Thoracic aorta (tissue), 2 donors: ENCODE measurements around the gene AKAP6. TPM values are rescaled to one million over a fixed set of nuclear protein-coding genes. Genes with fewer than 3 reads are reported as not detected.

Experiments used
- ATAC-seq: fragments of 150-250 bp; one replicate; pipeline ENCODE4 v1.8.0; 2017; ENCODE audit warnings: low read depth; ENCODE audit not compliant: insufficient number of reproducible peaks, low FRiP score
- DNase-seq: peaks from one replicate; pipeline ENCODE4 v3.0.0-alpha.2; 2020; ENCODE audit warnings: low spot score
- H3K27ac ChIP-seq, 2 donors: fragments of 200-600 bp; sonication (generic); 1 replicate in 1 of 2; 2 replicates in 1 of 2; pipeline ENCODE4 v1.5.1; 2016; ENCODE audit warnings: mild to moderate bottlenecking in 2 of 2, moderate library complexity in 2 of 2
- H3K27me3 ChIP-seq: fragments of 200-600 bp; sonication (generic); replicated peaks from 2 replicates; pipeline ENCODE4 v1.6.0; 2016; ENCODE audit warnings: mild to moderate bottlenecking; ENCODE audit not compliant: insufficient read depth
- H3K36me3 ChIP-seq: fragments of 200-600 bp; sonication (generic); one replicate; pipeline ENCODE4 v1.5.1; 2016
- H3K4me1 ChIP-seq, 2 donors: fragments of 200-600 bp; sonication (generic); 1 replicate in 1 of 2; 2 replicates in 1 of 2; pipeline versions ENCODE4 v1.5.1 to v1.6.0; 2016; ENCODE audit warnings: low read depth in 2 of 2, mild to moderate bottlenecking in 1 of 2; ENCODE audit not compliant: control insufficient read depth in 1 of 2
- H3K4me3 ChIP-seq: fragments of 200-600 bp; sonication (generic); 2 replicates; pipeline ENCODE4 v1.5.1; 2016; ENCODE audit warnings: mild to moderate bottlenecking
- H3K9me3 ChIP-seq: fragments of 200-600 bp; sonication (generic); 2 replicates; pipeline ENCODE4 v1.5.1; 2016
- CTCF ChIP-seq: fragments of 200-600 bp; sonication (generic); IDR thresholded peaks from one replicate; pipeline ENCODE4 v1.5.1; 2019; ENCODE audit warnings: antibody characterized with exemption
- total RNA-seq, 2 donors: library from RNA; depleted of rRNA; stranded (reverse); fragments of >200 nt; gene quantifications; one replicate each; pipeline versions ENCODE4 v1.1.0 to v1.2.3, GENCODE V29; 2016

Gene AKAP6
- total RNA-seq, 2 donors from 2014 or later: 78.9 to 104 TPM

- Histone ChIP-seq H3K27ac (no peak overlapping the region), H3K27me3 (no peaks in the 10 kb centered on the region), H3K4me1 (peaks cover 31 to 45% of the 10 kb centered on the region in 2 donors), H3K9me3 (no peaks in the 10 kb centered on the region), H3K36me3 (no peaks in the 10 kb centered on the region), H3K4me3 (no peak overlapping the region)
- ATAC-seq (no peak), DNase-seq (no peak)
- TF ChIP-seq CTCF: no peak
These were observed 435.0 kb downstream of the AKAP6 start for GRCh38 chr14:32764131-32764530.

- Histone ChIP-seq H3K9me3 (no peaks in the 10 kb centered on the region), H3K27me3 (no peaks in the 10 kb centered on the region), H3K4me1 (no peaks in the 10 kb centered on the region), H3K27ac (no peak overlapping the region), H3K36me3 (peaks cover 4% of the 10 kb centered on the region), H3K4me3 (no peak overlapping the region)
- TF ChIP-seq CTCF: no peak
- DNase-seq (no peak), ATAC-seq (no peak)
These were observed 441.3 kb downstream of the AKAP6 start for GRCh38 chr14:32770422-32770821.

- Histone ChIP-seq H3K4me3 (no peak overlapping the region), H3K27ac (no peak overlapping the region), H3K4me1 (no peaks in the 10 kb centered on the region), H3K27me3 (no peaks in the 10 kb centered on the region), H3K9me3 (no peaks in the 10 kb centered on the region), H3K36me3 (peaks cover 8% of the 10 kb centered on the region)
- DNase-seq (no peak), ATAC-seq (no peak)
- TF ChIP-seq CTCF: no peak
These were observed 445.1 kb downstream of the AKAP6 start for GRCh38 chr14:32774214-32774613.

- ATAC-seq: no peak
- no peak for TF ChIP-seq CTCF
These were observed 450.7 kb downstream of the AKAP6 start for GRCh38 chr14:32779840-32780239.

GRCh38 chr14:32784405-32784804 is 455.3 kb downstream of the AKAP6 start:
- no peak for TF ChIP-seq CTCF
- no peak overlapping the region for H3K27ac ChIP-seq
- H3K36me3 ChIP-seq: peaks cover 7% of the 10 kb centered on the region
- H3K27me3 ChIP-seq: no peaks in the 10 kb centered on the region
- DNase-seq (no peak), ATAC-seq (no peak)
- no peak overlapping the region for H3K4me3 ChIP-seq
- no peaks in the 10 kb centered on the region for H3K9me3 ChIP-seq
- H3K4me1 ChIP-seq: no peaks in the 10 kb centered on the region

More at GRCh38 chr14:32779840-32780239, 450.7 kb downstream of the AKAP6 start:
- no peaks in the 10 kb centered on the region for H3K4me1 ChIP-seq
- no peak overlapping the region for H3K4me3 ChIP-seq
- no peaks in the 10 kb centered on the region for H3K27me3 ChIP-seq
- H3K27ac ChIP-seq: no peak overlapping the region
- H3K36me3 ChIP-seq: peaks cover 5% of the 10 kb centered on the region
- no peak for DNase-seq
- no peaks in the 10 kb centered on the region for H3K9me3 ChIP-seq
